Gastroesophageal sphincter (tissue), 4 donors: Measurements from ENCODE around the gene LRRC36. TPM values are rescaled to one million over a fixed set of nuclear protein-coding genes. Genes with fewer than 3 reads are reported as not detected.
A peak's percentile ranks its signal among the peaks of the same experiment; 100 is the strongest.

Experiments
- ATAC-seq: fragments of 150-250 bp; one replicate; pipeline ENCODE4 v1.9.1; 2016; ENCODE audit warnings: mild to moderate bottlenecking, moderate library complexity
- H3K27ac ChIP-seq, 4 donors: fragments of 200-600 bp; sonication (generic) in 3 of 4; 1 replicate in 3 of 4; 2 replicates in 1 of 4; pipeline ENCODE4 v1.5.1; 2016 to 2019
- H3K27me3 ChIP-seq: fragments of 200-600 bp; sonication (generic); one replicate; pipeline ENCODE4 v1.5.1; 2019
- H3K36me3 ChIP-seq, 2 donors: fragments of 200-600 bp; sonication (generic); one replicate each; pipeline ENCODE4 v1.5.1; 2019; ENCODE audit warnings: control low read depth in 1 of 2
- H3K4me1 ChIP-seq, 3 donors: fragments of 200-600 bp; sonication (generic); 1 replicate in 2 of 3; 2 replicates in 1 of 3; pipeline ENCODE4 v1.5.1; 2016 to 2019; ENCODE audit warnings: control low read depth in 2 of 3
- H3K4me3 ChIP-seq, 2 donors: fragments of 200-600 bp; sonication (generic); one replicate each; pipeline ENCODE4 v1.5.1; 2019; ENCODE audit warnings: mild to moderate bottlenecking in 1 of 2, moderate library complexity in 1 of 2
- H3K9me3 ChIP-seq, 3 donors: fragments of 200-600 bp; sonication (generic); one replicate each; pipeline ENCODE4 v1.5.1; 2017 to 2019; ENCODE audit warnings: control low read depth in 2 of 3
- EP300 ChIP-seq: sonication (generic); formaldehyde crosslinking; IDR thresholded peaks from one replicate; pipeline ENCODE4 v1.6.1; 2017; ENCODE audit warnings: antibody characterized with exemption, mild to moderate bottlenecking
- POLR2A ChIP-seq, 2 donors: fragments of 450-650 bp; IDR thresholded peaks; one replicate each; pipeline ENCODE4 v1.6.1; 2017; ENCODE audit warnings: antibody characterized with exemption in 2 of 2, mild to moderate bottlenecking in 2 of 2, moderate library complexity in 1 of 2
- POLR2AphosphoS5 ChIP-seq: sonication (generic); formaldehyde crosslinking; IDR thresholded peaks from one replicate; pipeline ENCODE4 v1.6.1; 2017; ENCODE audit warnings: antibody characterized with exemption
- WGBS, 2 donors: methylation state at CpG; one replicate each; pipeline ENCODE4 v1.1.5; 2018; ENCODE audit warnings: low coverage in 1 of 2; 5-methylcytosine and 5-hydroxymethylcytosine counted together
- total RNA-seq, 4 donors: library from RNA; depleted of rRNA; stranded (reverse); fragments of >200 nt; gene quantifications; one replicate each; pipeline ENCODE4 v1.1.0, GENCODE V29; 2016
- TF ChIP-seq, protein P1 (sequence below), 4 experiments: fragments of 200-600 bp in 2 of 4; fragments of 450-650 bp in 2 of 4; sonication (generic) in 1 of 4; IDR thresholded peaks; one replicate each; pipeline ENCODE4 v1.5.1; 2017 to 2019; ENCODE audit warnings: antibody characterized with exemption in 4 of 4, mild to moderate bottlenecking in 2 of 4, moderate library complexity in 2 of 4

The LRRC36 gene
- total RNA-seq, 4 donors from 2014 or later = 0.27 TPM; not detected in 3

DNA sequence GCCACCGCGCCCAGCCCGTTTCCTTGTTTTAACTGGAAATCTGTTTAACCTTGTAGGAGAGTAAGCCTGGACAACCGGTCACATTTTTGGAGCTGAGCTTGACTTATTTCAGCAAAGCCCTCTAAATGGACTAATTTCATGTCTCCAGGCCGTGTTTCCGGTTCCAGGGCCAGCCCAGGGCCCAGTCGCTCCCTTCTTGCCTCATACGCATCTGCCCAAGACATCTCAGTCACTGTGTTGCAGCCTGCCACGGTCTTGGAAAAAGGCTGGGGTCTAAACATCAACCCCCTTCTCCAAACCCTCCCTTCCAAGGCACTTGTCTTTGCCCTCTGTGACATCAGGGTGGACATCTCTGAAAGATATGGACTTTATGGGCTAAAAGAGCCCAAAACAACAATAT is 28.3 kb upstream of the LRRC36 start:
- Histone ChIP-seq H3K4me1 (peaks cover 0 to 10% (median 0%) of the 10 kb centered on the region in 3 donors), H3K27me3 (peaks cover 5% of the 10 kb centered on the region), H3K9me3 (no peaks in the 10 kb centered on the region), H3K36me3 (no peaks in the 10 kb centered on the region), H3K4me3 (no peak overlapping the region), H3K27ac (no peak overlapping the region)
- ATAC-seq = no peak
- WGBS, 2 donors = 100% methylated on average over 1 to 4 of the region's 9 CpGs
- TF ChIP-seq POLR2AphosphoS5 = no peak
- TF ChIP-seq, protein P1, sequence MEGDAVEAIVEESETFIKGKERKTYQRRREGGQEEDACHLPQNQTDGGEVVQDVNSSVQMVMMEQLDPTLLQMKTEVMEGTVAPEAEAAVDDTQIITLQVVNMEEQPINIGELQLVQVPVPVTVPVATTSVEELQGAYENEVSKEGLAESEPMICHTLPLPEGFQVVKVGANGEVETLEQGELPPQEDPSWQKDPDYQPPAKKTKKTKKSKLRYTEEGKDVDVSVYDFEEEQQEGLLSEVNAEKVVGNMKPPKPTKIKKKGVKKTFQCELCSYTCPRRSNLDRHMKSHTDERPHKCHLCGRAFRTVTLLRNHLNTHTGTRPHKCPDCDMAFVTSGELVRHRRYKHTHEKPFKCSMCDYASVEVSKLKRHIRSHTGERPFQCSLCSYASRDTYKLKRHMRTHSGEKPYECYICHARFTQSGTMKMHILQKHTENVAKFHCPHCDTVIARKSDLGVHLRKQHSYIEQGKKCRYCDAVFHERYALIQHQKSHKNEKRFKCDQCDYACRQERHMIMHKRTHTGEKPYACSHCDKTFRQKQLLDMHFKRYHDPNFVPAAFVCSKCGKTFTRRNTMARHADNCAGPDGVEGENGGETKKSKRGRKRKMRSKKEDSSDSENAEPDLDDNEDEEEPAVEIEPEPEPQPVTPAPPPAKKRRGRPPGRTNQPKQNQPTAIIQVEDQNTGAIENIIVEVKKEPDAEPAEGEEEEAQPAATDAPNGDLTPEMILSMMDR (IDR thresholded peaks at IDR 0.05) = no peak
- TF ChIP-seq POLR2A (IDR thresholded peaks at IDR 0.05) = no peak
- no peak for TF ChIP-seq EP300

DNA sequence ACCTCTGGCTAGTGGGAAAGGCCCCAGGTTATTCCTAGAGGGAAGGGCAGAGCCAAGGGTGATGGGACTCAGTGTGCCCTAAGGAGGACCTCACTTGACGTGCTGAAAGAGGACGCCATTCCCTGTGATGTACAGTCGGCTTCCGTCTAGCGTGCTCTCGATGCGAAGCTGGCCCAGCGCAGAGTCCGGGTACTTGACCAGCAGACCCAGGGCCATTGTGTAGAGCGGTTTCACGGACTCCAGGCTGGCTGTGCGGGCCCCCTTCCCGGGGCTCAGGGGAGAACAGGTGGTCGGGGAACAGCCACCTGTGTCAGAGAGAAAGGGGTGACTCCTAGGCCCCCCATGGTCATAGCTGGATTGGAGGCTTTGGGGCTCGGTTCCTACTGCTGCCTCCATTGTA is 27.3 kb upstream of the LRRC36 start:
- no peak overlapping the region for H3K27ac ChIP-seq
- no CpG with 5 or more reads among the region's 15 CpGs for WGBS, 2 donors
- no peak for ATAC-seq
- H3K27me3 ChIP-seq = peaks cover 5% of the 10 kb centered on the region
- no peak overlapping the region for H3K4me3 ChIP-seq
- no peak for TF ChIP-seq POLR2A (IDR thresholded peaks at IDR 0.05)
- TF ChIP-seq POLR2AphosphoS5 = no peak
- TF ChIP-seq EP300 = no peak
- TF ChIP-seq, protein P1 (IDR thresholded peaks at IDR 0.05) = no peak
- no peaks in the 10 kb centered on the region for H3K9me3 ChIP-seq
- peaks cover 0 to 10% (median 0%) of the 10 kb centered on the region in 3 donors for H3K4me1 ChIP-seq
- H3K36me3 ChIP-seq = no peaks in the 10 kb centered on the region

- peaks cover 5% of the 10 kb centered on the region for H3K27me3 ChIP-seq
- TF ChIP-seq POLR2A (IDR thresholded peaks at IDR 0.05) = no peak
- TF ChIP-seq POLR2AphosphoS5 = no peak
- TF ChIP-seq, protein P1 (IDR thresholded peaks at IDR 0.05) = no peak
- TF ChIP-seq EP300 = no peak
Observed at GRCh38 chr16:67301080-67301782, 25.4 kb upstream of the LRRC36 start.

DNA sequence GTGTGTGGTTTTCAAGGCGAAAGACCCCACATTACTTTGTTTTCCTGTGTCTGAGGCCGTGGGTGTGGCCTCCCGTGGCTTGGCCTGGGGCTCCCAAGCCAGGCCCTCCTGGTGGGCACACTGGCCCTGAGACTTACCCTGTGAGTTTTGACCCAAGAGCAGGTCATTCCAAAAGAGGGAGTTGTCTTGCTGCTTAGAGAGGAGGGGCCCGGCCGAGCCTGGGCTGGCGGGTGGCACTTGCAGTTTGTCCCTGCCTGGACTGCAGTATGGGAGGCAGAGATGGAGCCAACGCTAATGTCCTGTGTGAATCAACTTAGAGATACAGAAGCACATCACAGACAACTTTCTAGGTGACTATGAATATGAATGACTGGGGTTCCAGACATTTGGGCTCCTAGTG is 24.5 kb upstream of the LRRC36 start:
- ATAC-seq = no peak
- Histone ChIP-seq H3K27me3 (peaks cover 5% of the 10 kb centered on the region), H3K27ac (peak overlapping the region in 2 of 4 donors; percentile 46 to 47), H3K4me1 (peaks cover 0 to 10% (median 0%) of the 10 kb centered on the region in 3 donors), H3K36me3 (no peaks in the 10 kb centered on the region), H3K4me3 (no peak overlapping the region), H3K9me3 (no peaks in the 10 kb centered on the region)
- no peak for TF ChIP-seq POLR2AphosphoS5
- TF ChIP-seq, protein P1 (IDR thresholded peaks at IDR 0.05) = no peak
- no peak for TF ChIP-seq EP300
- no peak for TF ChIP-seq POLR2A (IDR thresholded peaks at IDR 0.05)
- 61% methylated on average over 3 of the region's 7 CpGs; no CpG with 5 or more reads in 1 of the 2 donors for WGBS, 2 donors

More at GRCh38 chr16:67301080-67301782, 25.4 kb upstream of the LRRC36 start:
- WGBS, 2 donors = 80 to 95% methylated on average over 5 to 6 of the region's 11 CpGs
- Histone ChIP-seq H3K36me3 (no peaks in the 10 kb centered on the region), H3K4me1 (peaks cover 0 to 10% (median 0%) of the 10 kb centered on the region in 3 donors), H3K27ac (peak overlapping the region in 2 of 4 donors; percentile 46 to 47), H3K9me3 (no peaks in the 10 kb centered on the region), H3K4me3 (no peak overlapping the region)
- peak; percentile 78 for ATAC-seq

- TF ChIP-seq EP300 = no peak
- no peak for TF ChIP-seq POLR2AphosphoS5
- no peak for TF ChIP-seq POLR2A (IDR thresholded peaks at IDR 0.05)
- TF ChIP-seq, protein P1 (IDR thresholded peaks at IDR 0.05) = no peak
- 65% methylated on average over 4 of the region's 8 CpGs; no CpG with 5 or more reads in 1 of the 2 donors for whole genome bisulfite sequencing, 2 donors
- no peak for ATAC-seq
- Histone ChIP-seq H3K9me3 (no peaks in the 10 kb centered on the region), H3K27me3 (peaks cover 5% of the 10 kb centered on the region), H3K4me3 (no peak overlapping the region), H3K27ac (no peak overlapping the region), H3K36me3 (no peaks in the 10 kb centered on the region), H3K4me1 (peaks cover 0 to 10% (median 0%) of the 10 kb centered on the region in 3 donors)
Observed at GRCh38 chr16:67302970-67303369, 23.6 kb upstream of the LRRC36 start.
